Measurements from ENCODE around the gene TSN.
"Not testable (repeated sequence)": the region's sequence is repeated elsewhere in the genome, so short reads cannot be mapped to it uniquely, and the experiment has no call there.

TSN gene

DNA sequence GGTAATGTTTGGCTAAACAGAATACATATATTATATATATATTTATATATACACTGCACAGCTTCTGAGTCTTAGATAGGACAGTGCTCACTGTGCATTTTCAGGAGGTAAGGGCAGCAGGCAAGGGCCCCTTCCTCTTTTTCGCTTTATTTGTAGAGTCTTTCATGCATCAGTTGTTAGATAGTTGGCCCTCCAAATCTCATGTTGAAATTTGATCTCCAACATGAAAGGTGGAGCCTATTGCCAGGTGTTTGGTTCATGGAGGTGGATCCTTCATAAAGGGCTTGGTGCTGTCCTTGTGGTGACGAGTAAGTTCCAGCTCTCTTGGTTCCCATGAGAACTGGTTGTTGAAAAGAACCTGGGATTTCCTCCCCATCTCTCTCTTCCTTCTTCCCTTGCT lies 48.1 kb downstream of the TSN start:
- DNase-seq, result no peak

DNA sequence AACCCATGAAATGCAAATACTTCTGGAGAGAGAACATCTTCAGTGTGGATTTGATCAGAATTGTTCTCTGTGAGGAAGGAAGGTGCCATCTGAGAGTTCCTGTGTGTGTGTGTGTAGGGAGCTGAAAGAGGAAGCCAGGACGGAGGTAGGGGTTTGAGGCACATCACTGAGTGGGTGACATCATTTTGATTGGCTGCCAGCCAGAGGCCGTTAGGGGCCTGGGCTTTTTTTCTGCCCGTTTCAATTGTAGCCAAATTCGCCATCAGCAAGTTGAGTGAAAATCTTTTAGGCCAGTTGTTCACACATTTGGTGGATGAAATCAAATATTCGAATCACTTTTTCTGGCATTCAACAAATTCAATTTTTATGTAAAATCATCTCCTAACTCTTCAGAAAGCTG lies 48.9 kb downstream of the TSN start:
- DNase-seq, result no peak

DNA sequence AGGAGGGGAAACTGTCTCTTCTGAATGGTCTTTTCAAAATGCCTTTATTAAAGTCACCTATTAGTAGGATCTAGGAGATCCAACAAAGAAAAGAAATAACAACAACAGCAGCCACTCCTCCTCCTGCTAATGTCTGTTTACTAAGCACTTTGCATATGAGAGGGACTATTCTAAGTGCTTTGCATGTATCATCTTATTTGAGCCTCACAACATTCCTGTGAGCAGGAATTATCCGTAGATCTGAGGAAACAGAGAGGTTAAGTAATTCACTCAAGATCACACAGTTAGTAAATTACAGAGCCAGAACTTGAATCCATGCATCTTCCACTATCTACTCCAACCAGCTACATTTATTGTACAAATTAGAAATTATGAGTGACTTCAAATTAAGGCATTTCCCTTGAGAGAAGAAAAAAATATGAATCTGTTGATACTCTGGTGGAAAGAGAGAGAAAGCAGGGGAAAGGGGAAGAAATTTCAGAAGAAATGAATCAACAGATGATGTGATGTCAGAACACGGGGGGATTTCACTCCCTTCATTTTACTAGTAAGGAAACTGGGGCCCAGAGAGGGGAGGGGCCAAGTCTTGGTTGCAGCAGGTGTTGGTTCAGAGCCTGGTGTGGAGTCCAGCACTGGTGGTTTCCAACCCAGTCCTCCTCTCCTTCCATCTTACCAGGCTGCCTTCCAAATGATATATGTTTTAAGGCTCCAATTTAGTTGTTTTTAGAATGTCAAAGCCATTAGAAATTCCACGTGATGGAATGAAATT lies 49.7 kb downstream of the TSN start:
- no peak for DNase-seq

DNA sequence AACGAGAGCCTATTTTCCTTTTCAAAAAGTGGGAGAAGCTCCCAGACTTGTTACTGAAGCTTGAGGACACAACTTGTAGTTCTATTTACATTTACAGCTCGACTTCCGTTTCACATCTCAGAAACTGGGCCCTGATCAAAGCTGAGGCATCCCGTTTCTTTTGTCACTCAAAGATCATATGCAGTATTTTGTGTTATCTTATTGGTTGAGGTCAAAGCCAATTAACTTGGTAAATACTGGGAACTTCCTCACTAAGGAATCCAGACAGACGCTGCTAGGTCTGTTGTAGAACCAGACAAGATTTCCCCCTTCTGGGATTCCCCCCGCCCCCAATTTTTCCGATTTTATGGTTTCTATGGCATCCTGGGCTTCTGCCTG lies 50.3 kb downstream of the TSN start:
- no peak for DNase-seq

DNA sequence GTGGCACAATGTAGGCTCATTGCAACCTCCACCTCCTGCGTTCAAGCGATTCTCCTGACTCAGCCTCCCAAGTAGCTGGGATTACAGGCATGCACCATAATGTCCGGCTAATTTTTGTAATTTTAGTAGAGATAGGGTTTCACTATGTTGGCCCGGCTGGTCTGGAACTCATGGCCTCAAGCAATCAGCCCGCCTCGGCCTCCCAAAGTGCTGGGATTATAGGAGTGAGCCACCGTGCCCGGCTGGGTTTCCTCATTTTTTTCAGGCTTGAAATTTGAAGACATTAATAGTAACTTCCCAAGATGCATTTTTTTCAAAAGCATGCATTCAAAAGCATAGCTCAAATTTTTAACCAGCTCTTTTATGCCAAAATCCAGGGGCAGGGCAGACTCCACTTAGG lies 52.3 kb downstream of the TSN start:
- DNase-seq, result not testable (repeated sequence)

DNA sequence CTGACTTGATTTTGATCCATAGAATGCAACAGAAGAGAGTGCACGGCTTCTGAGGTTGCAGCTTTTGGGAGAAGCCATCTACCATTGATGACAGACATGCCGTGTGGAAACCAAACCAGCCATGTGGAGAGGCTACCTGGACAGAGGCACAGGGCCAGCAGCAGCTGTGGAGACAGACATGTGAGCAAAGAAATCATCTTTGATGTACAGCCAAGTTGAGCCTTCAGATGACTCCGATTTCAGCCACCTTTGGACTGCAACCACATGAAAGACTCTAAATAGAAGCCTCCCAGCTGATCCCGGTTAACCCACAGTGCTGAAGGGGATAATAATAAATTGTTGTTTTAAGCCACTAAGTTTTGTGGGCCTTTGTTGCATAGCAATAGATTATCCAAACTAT lies 54.2 kb downstream of the TSN start:
- DNase-seq, result no peak

DNA sequence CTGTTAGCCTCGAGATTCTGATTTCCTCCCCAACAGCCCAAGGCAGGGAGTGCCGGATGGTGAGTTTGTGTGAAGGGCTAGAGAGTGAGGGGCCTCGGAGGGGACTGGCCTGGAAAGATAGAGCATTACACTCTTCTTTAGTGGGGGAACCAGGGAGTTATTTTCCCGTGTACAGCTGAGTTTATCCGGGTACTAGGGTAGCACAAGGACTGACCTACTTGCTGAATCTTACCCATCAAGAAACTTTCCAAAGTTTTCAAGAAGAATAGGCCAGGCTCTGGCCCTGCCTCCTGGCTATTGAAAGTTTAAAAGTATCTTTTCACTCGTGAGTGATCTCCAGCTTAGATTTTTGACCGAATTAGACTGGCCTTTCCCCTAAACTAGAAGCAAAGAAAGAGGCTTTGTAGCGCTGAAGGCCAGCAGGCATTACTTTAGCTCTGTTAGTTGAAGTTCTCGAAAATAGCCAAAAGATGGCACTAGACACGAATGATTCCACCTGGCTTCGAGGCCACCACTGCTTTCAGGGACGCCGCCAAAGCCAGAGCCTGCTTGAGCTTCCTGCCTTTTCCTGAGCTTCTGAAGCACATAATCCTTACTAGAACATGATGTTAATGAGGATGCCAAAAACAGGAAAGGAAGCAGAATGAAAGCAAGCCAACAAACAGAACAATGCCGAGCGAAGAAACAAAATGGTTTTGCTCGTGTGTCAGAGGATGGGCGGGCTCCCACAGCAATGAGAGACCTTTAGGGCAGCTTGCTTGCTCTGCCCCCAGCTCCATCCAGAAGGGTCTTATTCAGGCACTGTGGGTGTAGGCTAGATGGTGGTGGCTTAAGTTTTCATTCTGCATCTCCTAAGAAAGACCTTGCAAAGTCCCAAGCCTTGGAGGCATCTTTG lies 55.8 kb downstream of the TSN start:
- peak in 1 of 5 donors; percentile 10 for DNase-seq

DNA sequence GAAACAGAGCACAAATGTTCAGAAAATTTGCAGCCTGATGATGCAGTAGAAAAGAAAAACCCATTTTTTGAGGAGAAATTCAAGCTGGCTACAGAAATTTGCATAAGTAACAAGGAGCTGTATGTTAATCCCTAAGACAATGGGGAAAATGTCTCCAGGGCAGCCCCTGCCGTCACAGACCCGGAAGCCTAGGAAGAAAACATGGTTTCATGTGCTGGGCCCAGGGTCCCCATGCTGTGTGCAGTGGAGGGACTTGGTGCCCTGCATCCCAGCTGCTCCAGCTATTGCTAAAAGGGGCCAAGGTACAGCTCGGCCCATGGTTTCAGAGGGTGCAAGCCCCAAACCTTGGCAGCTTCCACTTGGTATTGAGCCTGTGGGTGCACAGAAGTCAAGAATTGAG lies 57.6 kb downstream of the TSN start:
- DNase-seq, result not testable (repeated sequence)

DNA sequence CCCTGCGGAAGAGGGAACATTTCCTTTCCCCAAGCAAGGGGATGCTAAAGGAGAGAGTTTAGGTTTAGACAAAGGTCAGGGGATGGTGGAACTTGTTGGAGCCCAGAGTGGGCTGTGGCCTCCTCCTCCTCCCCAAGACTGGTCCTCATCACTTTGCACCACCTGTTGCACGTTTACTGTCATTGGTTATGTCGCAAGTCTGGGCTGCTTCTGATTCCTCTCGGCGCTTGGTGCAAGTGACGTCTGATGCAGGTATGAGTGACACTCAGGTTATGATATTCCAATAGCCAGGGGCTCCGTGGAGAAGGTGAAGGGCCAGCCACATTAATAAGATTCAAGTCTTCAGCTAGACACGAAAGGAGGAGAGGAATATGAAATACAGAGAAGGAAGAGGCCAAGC lies 59.8 kb downstream of the TSN start:
- DNase-seq, result no peak

DNA sequence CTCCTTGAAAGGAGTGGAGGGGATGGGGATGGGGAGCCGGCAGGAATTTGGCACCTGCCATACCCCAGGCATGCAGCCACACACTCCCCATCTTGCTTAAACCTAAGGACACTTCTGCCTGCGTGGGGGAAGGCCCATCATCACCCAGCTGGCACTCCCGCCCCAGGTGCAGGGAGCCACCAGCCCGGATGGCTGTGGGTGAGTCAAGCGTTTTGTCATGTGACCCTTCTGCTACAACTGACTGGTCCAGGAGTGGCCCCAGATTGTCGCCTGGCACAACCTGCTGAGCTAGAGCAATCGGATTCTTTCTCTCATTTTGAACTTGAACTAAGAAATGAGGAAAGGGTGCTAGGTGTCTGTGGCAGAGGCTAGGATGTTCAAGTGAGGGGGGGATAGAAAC lies 61.3 kb downstream of the TSN start:
- no peak for DNase-seq

DNA sequence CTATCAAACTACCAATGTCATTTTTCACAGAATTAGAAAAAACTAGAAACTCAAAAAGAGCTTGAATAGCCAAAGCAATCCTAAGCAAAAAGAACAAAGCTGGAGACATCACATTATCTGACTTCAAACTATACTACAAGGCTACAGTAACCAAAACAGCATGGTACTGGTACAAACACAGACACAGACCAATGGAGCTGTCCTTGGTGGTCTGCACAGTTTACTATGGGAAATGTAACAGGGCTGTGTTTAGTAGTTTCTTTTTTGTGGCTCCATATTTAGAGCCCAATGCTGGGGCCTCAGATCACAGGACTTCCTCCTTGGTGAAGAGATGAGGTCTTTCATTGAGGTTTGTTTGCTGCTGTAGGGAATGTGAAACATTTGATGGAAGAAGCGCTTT lies 61.9 kb downstream of the TSN start:
- DNase-seq, result not testable (repeated sequence)
